Lower lobe of right lung (tissue), 2 donors: ENCODE measurements around the gene CHST13. TPM values are rescaled to one million over a fixed set of nuclear protein-coding genes. Genes with fewer than 3 reads are reported as not detected.

Experiments
- ATAC-seq, 2 donors: fragments of 200-7000 bp; cut with Tn5 transposase; one replicate each; pipeline ENCODE4 v1.9.1; 2020 to 2022; ENCODE audit warnings: mild to moderate bottlenecking in 2 of 2, moderate library complexity in 2 of 2
- DNase-seq: peaks from one replicate; pipeline ENCODE4 v3.0.0-alpha.2; 2020
- H3K27ac ChIP-seq: fragments of 200-600 bp; one replicate; pipeline ENCODE4 v1.8.0; 2022
- H3K27me3 ChIP-seq: fragments of 200-600 bp; one replicate; pipeline ENCODE4 v1.8.0; 2022; ENCODE audit warnings: low read depth
- H3K36me3 ChIP-seq: fragments of 200-600 bp; one replicate; pipeline ENCODE4 v1.8.0; 2022; ENCODE audit warnings: mild to moderate bottlenecking
- H3K4me1 ChIP-seq: fragments of 200-600 bp; one replicate; pipeline ENCODE4 v1.8.0; 2022
- H3K4me3 ChIP-seq: fragments of 200-600 bp; one replicate; pipeline ENCODE4 v1.8.0; 2022; ENCODE audit warnings: mild to moderate bottlenecking
- H3K9me3 ChIP-seq: fragments of 200-600 bp; one replicate; pipeline ENCODE4 v1.8.0; 2022
- CTCF ChIP-seq: fragments of 200-600 bp; IDR thresholded peaks from one replicate; pipeline ENCODE4 v1.8.0; 2022; ENCODE audit warnings: antibody characterized with exemption, mild to moderate bottlenecking
- intact Hi-C: fragments of 100-400 bp; cut with DNase I; formaldehyde crosslinking; loops from one replicate; pipeline ENCODE4 v1.11.0; 2022
- total RNA-seq: library from RNA; stranded (reverse); fragmentation: NEBNext Ultra II Directional; extraction: Animal tissue kit (Norgen Biotek cat#: 25700); gene quantifications from one replicate; pipeline ENCODE4 v1.2.1, GENCODE V29; 2021
- donor health status: DM: no; HTN: yes; CAD: no; lungs with severe emphysema.

Gene CHST13
- total RNA-seq, 1 donor from 2014 or later, result 1.5 TPM

- no peak overlapping the region for H3K27ac ChIP-seq
- no peak for ATAC-seq
- H3K4me3 ChIP-seq, result no peak overlapping the region
- H3K9me3 ChIP-seq, result no peaks in the 10 kb centered on the region
- peak; percentile 37 for DNase-seq
- H3K4me1 ChIP-seq, result no peaks in the 10 kb centered on the region
- H3K27me3 ChIP-seq, result no peaks in the 10 kb centered on the region
- H3K36me3 ChIP-seq, result no peaks in the 10 kb centered on the region
- no peak for TF ChIP-seq CTCF
- intact Hi-C loops, result no loop called here
These were observed 13.5 kb upstream of the CHST13 start for GRCh38 chr3:126510308-126510910.

GRCh38 chr3:126511291-126511690, 12.7 kb upstream of the CHST13 start:
- TF ChIP-seq CTCF, result no peak
- DNase-seq (peak; percentile 10), ATAC-seq (no peak)
- Histone ChIP-seq H3K36me3 (no peaks in the 10 kb centered on the region), H3K27ac (no peak overlapping the region), H3K9me3 (no peaks in the 10 kb centered on the region), H3K4me3 (no peak overlapping the region), H3K27me3 (no peaks in the 10 kb centered on the region), H3K4me1 (no peaks in the 10 kb centered on the region)
- intact Hi-C loops, result no loop called here

- H3K36me3 ChIP-seq, result no peaks in the 10 kb centered on the region
- H3K4me3 ChIP-seq, result no peak overlapping the region
- H3K27ac ChIP-seq, result no peak overlapping the region
- no peaks in the 10 kb centered on the region for H3K9me3 ChIP-seq
- intact Hi-C loops, result no loop called here
- DNase-seq, result peak; percentile 20
- ATAC-seq, result no peak
- no peak for TF ChIP-seq CTCF
- peaks cover 2% of the 10 kb centered on the region for H3K27me3 ChIP-seq
- H3K4me1 ChIP-seq, result no peaks in the 10 kb centered on the region
These were observed 11.9 kb upstream of the CHST13 start for GRCh38 chr3:126512026-126512425.

GRCh38 chr3:126512916-126513650, 10.9 kb upstream of the CHST13 start:
- TF ChIP-seq CTCF, result no peak
- peak; percentile 34 for DNase-seq
- ATAC-seq, result no peak
- Histone ChIP-seq H3K4me3 (no peak overlapping the region), H3K9me3 (no peaks in the 10 kb centered on the region), H3K27ac (no peak overlapping the region), H3K36me3 (no peaks in the 10 kb centered on the region), H3K27me3 (peaks cover 4% of the 10 kb centered on the region), H3K4me1 (no peaks in the 10 kb centered on the region)
- intact Hi-C loops, result no loop called here

- Histone ChIP-seq H3K27me3 (peaks cover 4% of the 10 kb centered on the region), H3K27ac (no peak overlapping the region), H3K4me3 (no peak overlapping the region), H3K4me1 (no peaks in the 10 kb centered on the region), H3K9me3 (no peaks in the 10 kb centered on the region), H3K36me3 (no peaks in the 10 kb centered on the region)
- TF ChIP-seq CTCF, result no peak
- ATAC-seq (no peak), DNase-seq (no peak)
- intact Hi-C loops, result no loop called here
These were observed 9.8 kb upstream of the CHST13 start for GRCh38 chr3:126514161-126514560.
